GM12878 (cell line): ENCODE measurements around the gene CLIC3. TPM values are rescaled to one million over a fixed set of nuclear protein-coding genes. Genes with fewer than 3 reads are reported as not detected.

ENCODE experiments used
- ATAC-seq: fragments of 200-7000 bp; cut with Tn5 transposase; 3 replicates; pipeline ENCODE4 v1.9.1; 2020; ENCODE audit warnings: mild to moderate bottlenecking, moderate library complexity
- BruUV-seq: library from RNA; stranded (reverse); fragments of 400-500 nt; replicated peaks from 2 replicates; lab custom pipeline; 2021; lab: Mats Ljungman, UMichigan
- CTCF ChIA-PET: fragments of 300-600 bp; sonication (Branson Sonifier 250); formaldehyde crosslinking; extraction: SDS; loops from one replicate; lab custom pipeline; 2021; ENCODE audit warnings: inconsistent platforms; lab: Yijun Ruan, JAX
- POLR2A ChIA-PET: fragments of 350-600 bp; formaldehyde crosslinking; extraction: SDS; loops from one replicate; lab custom pipeline; 2021; ENCODE audit warnings: inconsistent platforms; lab: Charles Lee
- RAD21 ChIA-PET: fragments of 300-600 bp; sonication (Branson Sonifier 250); formaldehyde crosslinking; loops from one replicate; lab custom pipeline; 2023; ENCODE audit warnings: antibody characterized with exemption; ENCODE audit not compliant: unreplicated experiment; lab: Charles Lee
- SMC1A ChIA-PET: fragments of 300-600 bp; sonication (Branson Sonifier 250); formaldehyde crosslinking; loops from one replicate; lab custom pipeline; 2023; ENCODE audit not compliant: unreplicated experiment, uncharacterized antibody; lab: Charles Lee
- DNase-seq: peaks from one replicate; pipeline ENCODE4 v3.0.0-alpha.2; 2011; ENCODE audit warnings: low read depth, low spot score
- FAIRE-seq: peaks from 3 replicates; lab custom pipeline; 2011; peaks lifted over from hg19 to GRCh38; lab: Jason Lieb, UNC
- H2AFZ ChIP-seq: 2 replicates; pipeline ENCODE4 v1.6.0; 2011; ENCODE audit warnings: low read depth, low read length, control low read depth; ENCODE audit not compliant: control insufficient read depth
- H3K27ac ChIP-seq: 2 replicates; pipeline ENCODE4 v1.5.1; 2011; ENCODE audit warnings: control low read depth; ENCODE audit not compliant: control insufficient read depth, insufficient read depth
- H3K27me3 ChIP-seq, 2 experiments: replicated peaks in 1 of 2; 2 replicates each; pipeline versions ENCODE4 v1.6.0 to v1.6.1; 2011; ENCODE audit warnings: low read length in 1 of 2; ENCODE audit not compliant: control insufficient read depth in 2 of 2, insufficient read depth in 2 of 2
- H3K36me3 ChIP-seq, 2 experiments: 2 replicates each; pipeline ENCODE4 v1.5.1; 2011; ENCODE audit warnings: low read length in 1 of 2; ENCODE audit not compliant: control insufficient read depth in 2 of 2, insufficient read depth in 2 of 2
- H3K4me1 ChIP-seq: 2 replicates; pipeline ENCODE4 v1.6.1; 2011; ENCODE audit warnings: mild to moderate bottlenecking, low read length, moderate library complexity, mixed read lengths; ENCODE audit not compliant: control insufficient read depth, insufficient read depth
- H3K4me2 ChIP-seq: 2 replicates; pipeline ENCODE4 v1.6.0; 2011; ENCODE audit warnings: control low read depth; ENCODE audit not compliant: control insufficient read depth, insufficient read depth
- H3K4me3 ChIP-seq: fragments of 200-600 bp; sonication (generic); 2 replicates; pipeline ENCODE4 v1.5.1; 2016
- H3K79me2 ChIP-seq: 2 replicates; pipeline ENCODE4 v1.6.0; 2011; ENCODE audit warnings: low read length; ENCODE audit not compliant: control insufficient read depth, insufficient read depth
- H3K9ac ChIP-seq: 2 replicates; pipeline ENCODE4 v1.8.0; 2011; ENCODE audit warnings: low read length, control low read depth, mixed read lengths; ENCODE audit not compliant: control insufficient read depth, insufficient read depth
- H3K9me3 ChIP-seq: replicated peaks from 3 replicates; pipeline ENCODE4 v1.5.1; 2011; ENCODE audit warnings: mild to moderate bottlenecking, low read length; ENCODE audit not compliant: control insufficient read depth, insufficient read depth
- H4K20me1 ChIP-seq: 2 replicates; pipeline ENCODE4 v1.6.0; 2011; ENCODE audit not compliant: control insufficient read depth, insufficient read depth
- ASH2L ChIP-seq: fragments of 300-600, 200-600 bp; sonication (generic); IDR thresholded peaks from 2 replicates; pipeline ENCODE4 v1.6.1; 2017; ENCODE audit warnings: low read depth, mild to moderate bottlenecking, borderline replicate concordance
- BCL11A ChIP-seq: IDR thresholded peaks from 2 replicates; pipeline ENCODE4 v1.6.1; 2011; ENCODE audit warnings: low read depth, low read length
- BCLAF1 ChIP-seq: fragments of 450-650 bp; IDR thresholded peaks from 2 replicates; pipeline ENCODE4 v1.6.1; 2017; ENCODE audit warnings: antibody characterized with exemption, mild to moderate bottlenecking, moderate library complexity
- CHD4 ChIP-seq: fragments of 200-600 bp; sonication (generic); IDR thresholded peaks from 2 replicates; pipeline ENCODE4 v1.6.1; 2016; ENCODE audit warnings: mild to moderate bottlenecking
- CREB1 ChIP-seq: IDR thresholded peaks from 2 replicates; pipeline ENCODE4 v1.6.1; 2012; ENCODE audit warnings: low read depth, mild to moderate bottlenecking, inconsistent platforms
- E4F1 ChIP-seq: fragments of 450-650 bp; IDR thresholded peaks from 2 replicates; pipeline ENCODE4 v1.6.1; 2018; ENCODE audit warnings: borderline replicate concordance, mild to moderate bottlenecking; ENCODE audit not compliant: partially characterized antibody
- FOXK2 ChIP-seq: fragments of 450-650 bp; IDR thresholded peaks from 2 replicates; pipeline ENCODE4 v1.6.1; 2017; ENCODE audit warnings: mild to moderate bottlenecking, moderate library complexity
- HCFC1 ChIP-seq: fragments of 150-350 bp; IDR thresholded peaks from 2 replicates; pipeline ENCODE4 v1.6.1; 2014; ENCODE audit warnings: low read length
- HDAC2 ChIP-seq: fragments of 200-600 bp; sonication (generic); IDR thresholded peaks from 2 replicates; pipeline ENCODE4 v1.6.1; 2017
- IRF3 ChIP-seq: fragments of 450-650 bp; IDR thresholded peaks from 2 replicates; pipeline ENCODE4 v1.6.1; 2014; ENCODE audit warnings: mild to moderate bottlenecking
- LARP7 ChIP-seq: fragments of 450-650 bp; IDR thresholded peaks from 2 replicates; pipeline ENCODE4 v1.6.1; 2017; ENCODE audit warnings: mild to moderate bottlenecking
- NR2C2 ChIP-seq: IDR thresholded peaks from 2 replicates; pipeline ENCODE4 v1.6.1; 2011; ENCODE audit warnings: borderline replicate concordance, low read depth; ENCODE audit not compliant: control insufficient read depth, insufficient read length
- REST ChIP-seq: IDR thresholded peaks from 2 replicates; pipeline ENCODE4 v1.6.1; 2012; ENCODE audit warnings: mild to moderate bottlenecking, low read depth, low read length
- SREBF1 ChIP-seq: IDR thresholded peaks from 2 replicates; pipeline ENCODE4 v1.6.1; 2012; ENCODE audit warnings: mild to moderate bottlenecking, low read length
- STAT1 ChIP-seq: fragments of 450-650 bp; conservative IDR thresholded peaks from 2 replicates; pipeline ENCODE4 v1.6.1; 2014; ENCODE audit warnings: antibody characterized with exemption, mild to moderate bottlenecking
- TAF1 ChIP-seq: IDR thresholded peaks from 2 replicates; pipeline ENCODE4 v1.6.1; 2011; ENCODE audit warnings: mild to moderate bottlenecking, low read depth, low read length, borderline replicate concordance
- WGBS: methylation state at CpG from one replicate; pipeline ENCODE4 v1.1.6; 2016; ENCODE audit warnings: low lambda C conversion rate; ENCODE audit not compliant: insufficient replicate concordance, insufficient coverage; ENCODE audit errors: missing lambda C conversion rate; 5-methylcytosine and 5-hydroxymethylcytosine counted together
- in situ Hi-C: fragments of 300-500 bp; cut with MboI; formaldehyde crosslinking; loops from 9 replicates; pipeline ENCODE4 v1.14.3; 2018; ENCODE audit warnings: mixed read lengths
- intact Hi-C: fragments of 100-400 bp; cut with micrococcal nuclease; formaldehyde crosslinking; loops from one replicate; pipeline ENCODE4 v1.14.2; 2022; ENCODE audit not compliant: unreplicated experiment
- polyA plus RNA-seq, 11 experiments: library from polyadenylated mRNA; depleted of rRNA in 4 of 11; unstranded in 6 of 11; stranded (reverse) in 5 of 11; fragments of >200 nt; fragmentation: Nextera tagmentation in 4 of 11; fragmentation: Illumina TruSeq in 1 of 11; extraction: Ambion mirVana in 4 of 11; extraction: Trizol in 1 of 11; gene quantifications; 1 replicate in 1 of 11; 2 replicates in 10 of 11; pipeline versions ENCODE4 v1.2.1 to v1.2.3, GENCODE V29; 2011 to 2016; ENCODE audit warnings: inconsistent platforms in 2 of 11, missing spikeins in 2 of 11, low read depth in 1 of 11
- total RNA-seq, 4 experiments: library from RNA; depleted of rRNA in 3 of 4; stranded (reverse); fragments of >200 nt in 3 of 4; fragmentation: Illumina TruSeq in 1 of 4; extraction: Trizol in 1 of 4; gene quantifications; 2 replicates each; pipeline versions ENCODE4 v1.2.1 to v1.2.3, GENCODE V29; 2013 to 2021

Gene CLIC3
- total and polyA plus RNA-seq, 10 of the 15 experiments (the other 5 are each of a cell fraction or from before 2014, with no cell fraction given), result 0.31 TPM; not detected in 9

- H3K4me3 ChIP-seq, result no peak overlapping the region
- ChIA-PET POLR2A (no interaction called here), RAD21 (interaction anchor here (1.0 to 1.4 kb wide), 2 partner anchors 38 to 85 kb away, joined by 5 to 7 read pairs; partner anchors contain the start of gene SAPCD2)
- TF ChIP-seq CREB1 (no peak), IRF3 (no peak), FOXK2 (no peak), CHD4 (no peak), BCL11A (no peak), ASH2L (no peak), HCFC1 (no peak), HDAC2 (no peak), NR2C2 (no peak), BCLAF1 (no peak), REST (no peak), STAT1 (no peak), E4F1 (no peak), SREBF1 (no peak), TAF1 (no peak), LARP7 (no peak)
These were observed 36.5 kb upstream of the CLIC3 start for GRCh38 chr9:137032858-137033257.

More at GRCh38 chr9:137032858-137033257, 36.5 kb upstream of the CLIC3 start:
- Histone ChIP-seq H3K27ac (no peak overlapping the region), H2AFZ (no peak overlapping the region), H3K36me3 (no peaks in the 10 kb centered on the region), H3K9me3 (no peaks in the 10 kb centered on the region), H3K9ac (no peak overlapping the region), H3K27me3 (no peaks in the 10 kb centered on the region), H3K4me1 (peaks cover 50% of the 10 kb centered on the region), H4K20me1 (no peaks in the 10 kb centered on the region), H3K4me2 (no peak overlapping the region), H3K79me2 (no peaks in the 10 kb centered on the region)
- DNase-seq (no peak), ATAC-seq (0 out of 3 replicates have a peak, but pooled peaks have one; percentile 5), FAIRE-seq (no peak)
- 24% methylated on average over 10 of the region's 10 CpGs for WGBS
- BruUV-seq, result no TSS peak
- ChIA-PET CTCF (interaction anchor here (1.0 to 4.7 kb wide), 6 partner anchors 28 to 245 kb away, joined by 3 to 163 read pairs (median 14); no protein-coding TSS in a partner anchor), SMC1A (interaction anchor here (5.2 kb wide), 1 partner anchor 85 kb away, joined by 77 read pairs; no protein-coding TSS in a partner anchor)
- intact Hi-C loops, result no loop called here
- in situ Hi-C loops, result no loop called here
